ENCODE results near the gene CRIP2. TPM values are rescaled to one million over a fixed set of nuclear protein-coding genes. Genes with fewer than 3 reads are reported as not detected.
A peak's percentile ranks its signal among the peaks of the same experiment; 100 is the strongest.

CRIP2 gene
- total and polyA plus RNA-seq, 4 donors: 4.3 to 40.0 (median 20.7) TPM

DNA sequence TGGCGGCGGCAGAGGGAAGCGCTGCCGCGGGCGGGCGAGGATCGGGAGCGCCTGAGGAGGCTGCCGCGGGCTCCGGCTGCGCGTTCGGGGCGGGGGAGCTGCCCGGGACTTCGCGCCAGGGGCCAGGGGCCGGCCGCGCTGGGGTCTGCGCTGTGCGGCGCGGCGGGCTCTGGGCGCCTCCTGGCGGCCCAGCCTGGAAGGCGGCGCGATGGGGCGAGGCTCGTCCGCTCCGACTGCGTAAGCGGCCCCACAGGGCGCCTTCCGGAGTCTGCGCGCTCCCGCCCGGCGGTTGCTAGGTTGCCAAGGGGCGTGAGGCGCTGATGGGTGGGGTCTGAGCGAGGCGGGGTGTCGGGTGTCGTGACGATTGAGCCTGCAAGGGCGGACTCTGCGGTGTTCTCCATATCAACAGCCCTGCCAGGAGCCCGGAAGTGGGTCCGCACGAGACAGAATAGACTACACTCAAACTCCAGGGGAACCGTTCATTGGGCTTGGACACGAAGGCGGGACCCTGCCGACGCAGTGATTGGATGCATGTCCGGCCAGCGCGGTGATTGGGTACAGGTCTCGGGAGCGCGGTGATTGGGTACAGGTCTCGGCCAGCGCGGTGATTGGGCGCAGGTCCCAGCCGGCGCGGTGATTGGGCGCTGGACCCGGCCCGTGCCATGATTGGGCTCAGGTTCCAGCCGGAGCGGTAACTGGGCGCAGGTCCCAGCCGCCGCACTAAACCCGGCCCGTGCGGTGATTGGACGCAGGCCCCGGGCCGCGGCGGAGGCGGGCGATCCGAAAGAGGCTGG is 16.1 kb downstream of the CRIP2 start, which contains the start of gene TEDC1:
Gene TEDC1, plus strand, starts transcription at position 675 of the 794 bp plus-strand sequence. CDS start 130 bp downstream, outside the sequence.
- Histone ChIP-seq H3K27me3 (ENCODE audit: control insufficient read depth in 4 of 4, insufficient read depth in 4 of 4, low read length in 3 of 4) (no peaks in the 10 kb centered on the region), H3K36me3 (ENCODE audit: control insufficient read depth in 4 of 4, insufficient read depth in 3 of 4, low read depth in 1 of 4, low read length in 3 of 4) (no peaks in the 10 kb centered on the region), H3K9ac (ENCODE audit: low read depth in 1 of 2, low read length in 2 of 2) (peak within 1 kb of the TSS in 1 of 2 donors; percentile 38), H3K9me3 (ENCODE audit: control insufficient read depth in 4 of 4, low read length in 3 of 4) (no peaks in the 10 kb centered on the region), H3K4me3 (ENCODE audit: low read depth in 1 of 3, low read length in 3 of 3) (peak within 1 kb of the TSS in 2 of 3 donors; percentile 57 to 65), H3K4me1 (ENCODE audit: control insufficient read depth in 4 of 4, insufficient read depth in 4 of 4, low read length in 3 of 4) (peaks cover 10 to 69% (median 47%) of the 10 kb centered on the region in 4 donors), H3K27ac (ENCODE audit: low read depth in 1 of 2, low read length in 2 of 2) (peak within 1 kb of the TSS; percentile 74 to 83)
- under 1% methylated on average over 94 of the region's 94 CpGs for WGBS
- DNase-seq (ENCODE audit: low spot score): peak; percentile 98
- TF ChIP-seq NR2F2 (IDR thresholded peaks at IDR 0.05) (no peak), ATF3 (IDR thresholded peaks at IDR 0.05) (no peak), EGR1 (IDR thresholded peaks at IDR 0.05; ENCODE audit: low read depth in 2 of 2) (no peak), HNF4A (conservative IDR thresholded peaks at IDR 0.05) (peak; percentile 34 to 35), RAD21 (IDR thresholded peaks at IDR 0.05) (peak; percentile 32 to 59), GABPA (IDR thresholded peaks at IDR 0.05 in 1 of 2, conservative IDR thresholded peaks at IDR 0.05 in 1 of 2) (peak; percentile 91 to 96), FOXA1 (IDR thresholded peaks at IDR 0.05) (peak; percentile 61), FOXA2 (IDR thresholded peaks at IDR 0.05) (peak; percentile 70), SP1 (IDR thresholded peaks at IDR 0.05) (peak; percentile 100), MAX (IDR thresholded peaks at IDR 0.05) (peak; percentile 93), RXRA (IDR thresholded peaks at IDR 0.05) (peak; percentile 30 to 46), TAF1 (conservative IDR thresholded peaks at IDR 0.05) (no peak), HNF4G (IDR thresholded peaks at IDR 0.05) (no peak), YY1 (IDR thresholded peaks at IDR 0.05) (peak; percentile 86)
- TF ChIP-seq, protein P1, sequence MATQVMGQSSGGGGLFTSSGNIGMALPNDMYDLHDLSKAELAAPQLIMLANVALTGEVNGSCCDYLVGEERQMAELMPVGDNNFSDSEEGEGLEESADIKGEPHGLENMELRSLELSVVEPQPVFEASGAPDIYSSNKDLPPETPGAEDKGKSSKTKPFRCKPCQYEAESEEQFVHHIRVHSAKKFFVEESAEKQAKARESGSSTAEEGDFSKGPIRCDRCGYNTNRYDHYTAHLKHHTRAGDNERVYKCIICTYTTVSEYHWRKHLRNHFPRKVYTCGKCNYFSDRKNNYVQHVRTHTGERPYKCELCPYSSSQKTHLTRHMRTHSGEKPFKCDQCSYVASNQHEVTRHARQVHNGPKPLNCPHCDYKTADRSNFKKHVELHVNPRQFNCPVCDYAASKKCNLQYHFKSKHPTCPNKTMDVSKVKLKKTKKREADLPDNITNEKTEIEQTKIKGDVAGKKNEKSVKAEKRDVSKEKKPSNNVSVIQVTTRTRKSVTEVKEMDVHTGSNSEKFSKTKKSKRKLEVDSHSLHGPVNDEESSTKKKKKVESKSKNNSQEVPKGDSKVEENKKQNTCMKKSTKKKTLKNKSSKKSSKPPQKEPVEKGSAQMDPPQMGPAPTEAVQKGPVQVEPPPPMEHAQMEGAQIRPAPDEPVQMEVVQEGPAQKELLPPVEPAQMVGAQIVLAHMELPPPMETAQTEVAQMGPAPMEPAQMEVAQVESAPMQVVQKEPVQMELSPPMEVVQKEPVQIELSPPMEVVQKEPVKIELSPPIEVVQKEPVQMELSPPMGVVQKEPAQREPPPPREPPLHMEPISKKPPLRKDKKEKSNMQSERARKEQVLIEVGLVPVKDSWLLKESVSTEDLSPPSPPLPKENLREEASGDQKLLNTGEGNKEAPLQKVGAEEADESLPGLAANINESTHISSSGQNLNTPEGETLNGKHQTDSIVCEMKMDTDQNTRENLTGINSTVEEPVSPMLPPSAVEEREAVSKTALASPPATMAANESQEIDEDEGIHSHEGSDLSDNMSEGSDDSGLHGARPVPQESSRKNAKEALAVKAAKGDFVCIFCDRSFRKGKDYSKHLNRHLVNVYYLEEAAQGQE (IDR thresholded peaks at IDR 0.05): peak; percentile 61
- TF ChIP-seq, protein P2, sequence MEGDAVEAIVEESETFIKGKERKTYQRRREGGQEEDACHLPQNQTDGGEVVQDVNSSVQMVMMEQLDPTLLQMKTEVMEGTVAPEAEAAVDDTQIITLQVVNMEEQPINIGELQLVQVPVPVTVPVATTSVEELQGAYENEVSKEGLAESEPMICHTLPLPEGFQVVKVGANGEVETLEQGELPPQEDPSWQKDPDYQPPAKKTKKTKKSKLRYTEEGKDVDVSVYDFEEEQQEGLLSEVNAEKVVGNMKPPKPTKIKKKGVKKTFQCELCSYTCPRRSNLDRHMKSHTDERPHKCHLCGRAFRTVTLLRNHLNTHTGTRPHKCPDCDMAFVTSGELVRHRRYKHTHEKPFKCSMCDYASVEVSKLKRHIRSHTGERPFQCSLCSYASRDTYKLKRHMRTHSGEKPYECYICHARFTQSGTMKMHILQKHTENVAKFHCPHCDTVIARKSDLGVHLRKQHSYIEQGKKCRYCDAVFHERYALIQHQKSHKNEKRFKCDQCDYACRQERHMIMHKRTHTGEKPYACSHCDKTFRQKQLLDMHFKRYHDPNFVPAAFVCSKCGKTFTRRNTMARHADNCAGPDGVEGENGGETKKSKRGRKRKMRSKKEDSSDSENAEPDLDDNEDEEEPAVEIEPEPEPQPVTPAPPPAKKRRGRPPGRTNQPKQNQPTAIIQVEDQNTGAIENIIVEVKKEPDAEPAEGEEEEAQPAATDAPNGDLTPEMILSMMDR (IDR thresholded peaks at IDR 0.05; ENCODE audit: low read depth, low read length, missing input control): peak; percentile 88

All from liver (tissue), 9 donors.